GM19463 (cell line): ENCODE data around the gene EXOSC6.
A peak's percentile ranks its signal among the peaks of the same experiment; 100 is the strongest.
"Not testable (repeated sequence)": the region's sequence is repeated elsewhere in the genome, so short reads cannot be mapped to it uniquely, and the experiment has no call there.

ENCODE experiments used
- ATAC-seq: cut with Tn5 transposase; IDR thresholded peaks from one replicate; pipeline ENCODE4 v1.9.1; 2021; ENCODE audit warnings: mild to moderate bottlenecking, moderate library complexity; ENCODE audit not compliant: unreplicated experiment

The EXOSC6 gene

GRCh38 chr16:70251629-70252354 is at the start of gene EXOSC6:
Gene EXOSC6, minus strand, starts transcription at chr16:70251940. Its CDS starts 40 bp downstream, at chr16:70251900.
- peak; percentile 87 for ATAC-seq

GRCh38 chr16:70301121-70301520 is 49.4 kb upstream of the EXOSC6 start:
- no peak for ATAC-seq

GRCh38 chr16:70298988-70299938 is 47.5 kb upstream of the EXOSC6 start, which contains the start of gene DDX19B:
Gene DDX19B, plus strand, starts transcription at chr16:70299186. Its CDS starts 112 bp downstream, at chr16:70299298.
- ATAC-seq, result peak; percentile 94

GRCh38 chr16:70295634-70296033 is 43.9 kb upstream of the EXOSC6 start:
- no peak for ATAC-seq

- ATAC-seq, result no peak
These were observed 42.8 kb upstream of the EXOSC6 start for GRCh38 chr16:70294385-70295025.

GRCh38 chr16:70292148-70292547 is 40.4 kb upstream of the EXOSC6 start:
- not testable (repeated sequence) for ATAC-seq

GRCh38 chr16:70290949-70291519 is 39.3 kb upstream of the EXOSC6 start:
- ATAC-seq, result no peak

- peak; percentile 98 for ATAC-seq
These were observed 37.7 kb upstream of the EXOSC6 start, which contains the start of gene AARS1 for GRCh38 chr16:70289229-70290094. Gene AARS1, minus strand, starts transcription at chr16:70289506. Its CDS starts 6,743 bp downstream, at chr16:70282763.

- not testable (repeated sequence) for ATAC-seq
These were observed 35.7 kb upstream of the EXOSC6 start for GRCh38 chr16:70287304-70287971.

- no peak for ATAC-seq
These were observed 24.7 kb upstream of the EXOSC6 start for GRCh38 chr16:70276392-70276791.

GRCh38 chr16:70271696-70272095 is 20.0 kb upstream of the EXOSC6 start:
- no peak for ATAC-seq

- ATAC-seq, result no peak
These were observed 18.4 kb upstream of the EXOSC6 start for GRCh38 chr16:70270176-70270575.

GRCh38 chr16:70269471-70269870 is 17.7 kb upstream of the EXOSC6 start:
- ATAC-seq, result no peak

GRCh38 chr16:70267922-70268321 is 16.2 kb upstream of the EXOSC6 start:
- ATAC-seq, result not testable (repeated sequence)

- ATAC-seq, result no peak
These were observed 15.8 kb upstream of the EXOSC6 start for GRCh38 chr16:70267516-70267915.

GRCh38 chr16:70259903-70260302 is 8.2 kb upstream of the EXOSC6 start:
- not testable (repeated sequence) for ATAC-seq

- ATAC-seq, result no peak
These were observed 7.2 kb upstream of the EXOSC6 start for GRCh38 chr16:70258946-70259345.

- no peak for ATAC-seq
These were observed 6.3 kb upstream of the EXOSC6 start for GRCh38 chr16:70258065-70258464.

- no peak for ATAC-seq
These were observed 5.7 kb upstream of the EXOSC6 start for GRCh38 chr16:70257391-70257790.
